Left kidney (tissue), 8 donors: Measurements from ENCODE around the gene IL2. TPM values are rescaled to one million over a fixed set of nuclear protein-coding genes. Genes with fewer than 3 reads are reported as not detected.

Experiments used
- DNase-seq: peaks from one replicate; pipeline ENCODE4 v3.0.0-alpha.2; 2013
- long read RNA-seq, 8 donors: transcript quantifications; one replicate each; lab custom pipeline, GENCODE V29; 2026
- polyA plus RNA-seq: library from polyadenylated mRNA; unstranded; fragments of 120-200 nt; gene quantifications from one replicate; pipeline ENCODE4 v1.2.1, GENCODE V29; 2013; ENCODE audit not compliant: insufficient read length

IL2 gene
- polyA plus RNA-seq, result not detected
- long read RNA-seq, donor 1, result 0 reads
- long read RNA-seq, donor 2, result 0 reads
- long read RNA-seq, donor 3, result 0 reads
- long read RNA-seq, donor 4, result 0 reads
- long read RNA-seq, donor 5, result 0 reads
- long read RNA-seq, donor 6, result 0 reads
- long read RNA-seq, donor 7, result 0 reads
- long read RNA-seq, donor 8, result 0 reads

DNA sequence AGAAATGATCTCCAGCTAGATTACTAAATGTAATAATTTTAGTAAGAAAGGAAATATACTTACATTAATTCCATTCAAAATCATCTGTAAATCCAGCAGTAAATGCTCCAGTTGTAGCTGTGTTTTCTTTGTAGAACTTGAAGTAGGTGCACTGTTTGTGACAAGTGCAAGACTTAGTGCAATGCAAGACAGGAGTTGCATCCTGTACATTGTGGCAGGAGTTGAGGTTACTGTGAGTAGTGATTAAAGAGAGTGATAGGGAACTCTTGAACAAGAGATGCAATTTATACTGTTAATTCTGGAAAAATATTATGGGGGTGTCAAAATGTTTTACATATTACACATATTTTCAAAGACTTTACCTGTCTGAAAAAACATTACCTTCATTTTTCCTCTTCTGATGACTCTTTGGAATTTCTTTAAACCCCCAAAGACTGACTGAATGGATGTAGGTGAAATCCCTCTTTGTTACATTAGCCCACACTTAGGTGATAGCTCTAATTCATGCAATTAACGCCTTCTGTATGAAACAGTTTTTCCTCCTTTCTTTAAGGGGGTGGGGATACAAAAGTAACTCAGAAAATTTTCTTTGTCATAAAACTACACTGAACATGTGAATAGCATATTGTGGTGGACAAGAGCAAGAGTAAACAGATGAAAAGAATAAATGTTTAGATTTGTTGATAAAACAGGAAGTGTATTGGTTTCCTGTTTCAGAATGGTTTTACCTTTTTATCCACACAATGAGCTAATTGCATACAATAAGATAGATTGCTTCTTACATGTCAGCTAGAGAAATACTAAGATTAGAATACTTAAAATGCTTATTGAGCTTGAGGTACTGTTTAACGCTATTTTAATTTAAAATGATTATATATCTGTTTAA is at the start of gene IL2:
TSS of gene IL2 (minus strand) at position 495 of the 886 bp plus-strand sequence. CDS start at position 210, 285 bp downstream.
- DNase-seq, result no peak

DNA sequence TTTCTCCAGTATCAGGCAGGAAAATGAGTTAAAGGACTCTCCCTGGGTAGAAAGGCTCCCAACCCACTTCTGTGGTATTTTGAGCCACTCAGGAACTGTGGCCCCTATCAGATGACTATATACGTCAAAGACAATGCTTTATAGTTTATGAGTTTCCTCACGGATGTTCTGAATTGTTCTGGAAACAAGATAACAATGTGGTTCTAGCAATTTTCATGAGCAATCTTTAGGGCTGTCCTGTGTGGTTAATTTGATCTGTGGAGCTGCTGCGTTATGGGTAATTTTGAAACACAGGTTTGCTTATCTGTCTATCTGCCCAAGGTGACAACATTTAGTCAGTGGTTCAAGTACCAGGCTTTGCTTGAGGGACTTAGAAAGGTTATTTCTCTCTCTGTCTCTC is 46.7 kb upstream of the IL2 start:
- DNase-seq, result no peak

- DNase-seq, result no peak
Observed at GRCh38 chr4:122500852-122501501, 44.5 kb upstream of the IL2 start.

- no peak for DNase-seq
Observed at GRCh38 chr4:122489061-122489460, 32.5 kb upstream of the IL2 start.

DNA sequence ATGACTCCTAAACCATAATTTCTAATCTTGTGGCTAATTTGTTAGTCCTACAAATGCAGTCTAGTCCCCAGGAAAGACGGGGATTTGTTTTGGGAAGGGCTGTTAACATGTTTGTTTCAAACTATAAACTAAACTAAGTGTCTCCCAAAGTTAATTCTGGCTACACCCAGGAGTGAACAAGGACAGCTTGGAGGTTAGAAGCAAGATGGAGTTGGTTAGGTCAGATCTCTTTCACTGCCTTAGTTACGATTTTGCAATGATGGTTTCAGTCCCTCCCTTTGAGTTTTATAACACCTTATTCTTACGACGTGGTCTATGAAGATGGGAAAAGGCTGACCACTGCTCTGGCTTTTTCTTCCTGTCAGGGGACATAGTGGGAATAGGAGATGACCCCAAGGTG is 27.0 kb upstream of the IL2 start:
- DNase-seq, result no peak

GRCh38 chr4:122481766-122482405 is 25.4 kb upstream of the IL2 start:
- no peak for DNase-seq

GRCh38 chr4:122480655-122481487 is 24.3 kb upstream of the IL2 start:
- DNase-seq, result no peak

DNA sequence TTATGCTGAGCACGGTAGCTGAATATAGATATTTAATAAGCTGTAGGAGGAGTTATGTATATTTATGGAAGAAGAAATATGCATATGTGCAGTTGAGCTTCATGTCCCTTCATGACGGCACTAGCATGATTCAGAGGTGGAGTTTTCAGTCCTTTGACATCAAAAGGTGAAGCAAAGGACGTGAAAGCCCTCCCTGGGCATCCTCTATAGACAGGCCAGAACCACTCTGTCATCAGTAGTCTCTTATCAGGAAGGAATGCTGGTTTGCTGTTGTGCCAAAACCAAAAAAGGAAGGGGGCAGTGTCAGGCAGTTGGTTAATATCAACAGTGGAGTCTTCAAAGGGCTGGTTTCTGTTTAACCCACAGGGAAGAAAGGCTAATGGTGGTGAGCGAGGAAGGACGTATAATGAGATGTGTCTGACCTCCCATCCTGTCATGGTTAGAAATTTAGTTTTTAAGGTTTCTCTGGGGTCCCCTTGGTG is 23.5 kb upstream of the IL2 start:
- DNase-seq, result no peak

- no peak for DNase-seq
Observed at GRCh38 chr4:122476745-122477144, 20.2 kb upstream of the IL2 start.

DNA sequence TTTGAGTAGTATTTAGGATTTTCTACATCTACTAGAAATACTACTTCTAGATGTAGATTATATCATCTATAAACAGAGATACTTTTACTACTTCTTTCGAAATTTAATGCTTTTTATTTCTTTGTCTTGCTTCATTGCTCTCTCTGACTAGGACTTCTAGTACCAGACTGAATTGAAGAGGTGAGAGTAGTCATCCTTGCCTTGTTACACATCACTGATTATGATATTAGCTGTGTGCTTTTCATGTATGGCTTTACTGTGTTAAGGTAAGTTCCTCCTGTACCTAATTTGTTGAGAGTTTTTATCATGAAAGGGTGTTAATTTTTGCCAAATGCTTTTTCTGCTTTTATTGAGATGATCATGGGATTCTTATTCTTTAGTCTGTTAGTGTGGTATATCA is 19.6 kb upstream of the IL2 start:
- no peak for DNase-seq

DNA sequence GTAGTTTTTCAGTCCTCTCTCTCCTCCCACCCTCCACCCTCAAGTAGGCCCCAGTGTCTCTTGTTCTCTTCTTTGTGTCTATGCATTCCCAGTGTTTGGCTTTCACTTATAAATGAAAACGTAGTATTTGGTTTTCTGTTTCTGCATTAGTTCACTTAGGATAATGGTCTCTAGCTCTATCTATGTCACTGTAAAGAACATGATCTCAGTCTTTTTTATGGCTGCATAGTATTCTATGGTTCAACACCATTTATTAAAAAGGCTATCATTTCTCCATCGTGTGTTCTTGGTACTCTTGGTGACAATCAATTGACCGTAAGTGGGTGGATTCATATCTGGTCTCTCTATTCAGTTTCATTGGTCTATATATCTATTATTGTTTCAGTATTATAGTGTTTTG is 18.7 kb upstream of the IL2 start:
- no peak for DNase-seq

DNA sequence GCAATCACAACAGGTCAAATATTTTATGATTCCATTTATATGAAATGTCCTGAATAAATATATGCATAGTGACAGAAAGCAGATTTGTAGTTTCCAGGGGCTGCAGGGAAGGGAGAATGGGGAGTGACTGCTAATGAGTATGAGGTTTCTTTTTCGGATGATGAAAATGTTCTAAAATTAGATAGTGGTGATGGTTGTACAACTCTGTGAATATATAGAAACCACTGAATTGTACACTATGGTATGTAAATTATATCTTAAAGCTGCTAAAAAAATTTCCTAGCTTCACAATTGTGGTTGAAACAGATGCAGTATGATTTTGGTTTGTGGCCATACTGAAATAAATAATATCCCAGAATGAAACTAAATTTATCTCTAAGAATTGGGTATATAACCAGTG is 12.9 kb upstream of the IL2 start:
- DNase-seq, result no peak

- DNase-seq, result no peak
Observed at GRCh38 chr4:122458625-122459024, 2.1 kb upstream of the IL2 start.

- DNase-seq, result no peak
Observed at GRCh38 chr4:122453384-122453995, 3.0 kb downstream of the IL2 start.

DNA sequence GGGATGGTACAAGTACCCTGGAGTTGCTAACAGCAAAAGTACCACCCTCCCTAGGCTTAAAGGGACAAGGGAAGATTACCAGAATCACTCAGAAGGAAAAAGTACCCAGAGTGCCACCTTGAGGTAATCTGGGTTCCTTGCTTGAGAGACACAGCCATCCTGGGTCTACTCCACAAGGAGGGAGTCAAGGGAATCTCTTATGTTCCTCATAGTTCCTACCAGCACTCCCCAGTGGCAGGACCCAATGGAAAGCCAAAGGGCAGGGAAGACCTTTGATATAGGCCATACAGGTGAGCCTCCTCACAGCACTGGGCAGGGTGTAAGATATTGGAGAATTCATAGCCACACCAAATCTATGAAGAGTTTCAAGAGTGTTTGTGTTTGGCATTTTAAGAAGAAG is 5.7 kb downstream of the IL2 start:
- DNase-seq, result no peak

GRCh38 chr4:122434285-122434684 is 22.2 kb downstream of the IL2 start:
- no peak for DNase-seq

- no peak for DNase-seq
Observed at GRCh38 chr4:122431351-122431750, 25.2 kb downstream of the IL2 start.

DNA sequence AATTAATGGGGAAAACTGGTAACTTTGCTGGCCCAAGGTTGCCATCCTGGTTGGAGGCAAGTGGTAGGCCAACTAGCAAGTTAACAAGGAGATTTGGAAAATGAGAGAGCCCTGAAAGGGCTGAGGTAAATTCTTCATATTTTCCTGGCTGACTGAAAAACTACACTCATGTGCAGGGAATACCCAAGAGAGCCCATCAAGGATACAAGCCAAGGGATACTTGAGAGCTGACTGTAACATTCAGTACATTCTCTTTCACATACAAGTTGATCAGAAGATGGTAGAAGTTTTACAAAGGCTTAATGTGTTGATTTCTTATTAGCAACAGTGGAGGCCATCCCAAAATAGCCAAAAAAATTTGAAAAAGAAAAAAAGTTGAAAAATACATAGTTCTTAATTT is 33.3 kb downstream of the IL2 start:
- no peak for DNase-seq

DNA sequence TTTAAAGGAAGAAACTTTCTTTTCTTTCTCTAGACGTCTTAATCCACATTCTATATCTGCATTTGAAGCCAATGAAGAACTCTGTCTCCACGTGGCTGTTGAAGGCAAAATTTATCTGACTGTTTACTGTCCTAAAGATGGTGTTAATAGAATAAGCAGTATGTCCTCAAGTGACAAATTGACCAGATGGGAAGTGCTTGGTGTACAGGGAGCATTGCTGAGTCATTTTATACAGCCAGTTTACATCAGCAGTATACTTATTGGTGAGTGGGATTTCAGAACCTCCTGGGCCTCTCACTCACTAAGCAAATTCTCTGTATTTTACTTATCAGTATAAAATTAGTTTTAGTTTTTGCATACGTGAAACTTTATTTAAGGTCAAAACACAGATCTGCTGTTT is 44.0 kb downstream of the IL2 start:
- DNase-seq, result no peak

- no peak for DNase-seq
Observed at GRCh38 chr4:122403861-122404260, 52.7 kb downstream of the IL2 start.
